Keratinocyte (primary cell): ENCODE results near the gene OPN1SW.

Source experiments
- EZH2 ChIP-seq: IDR thresholded peaks from one replicate; pipeline ENCODE4 v1.6.1; 2012; ENCODE audit warnings: inconsistent platforms, mild to moderate bottlenecking, low read length, moderate library complexity
- TF ChIP-seq, protein P1 (sequence below), 3 experiments: IDR thresholded peaks in 1 of 3; conservative IDR thresholded peaks in 1 of 3; optimal IDR thresholded peaks in 1 of 3; 2 replicates in 2 of 3; 3 replicates in 1 of 3; pipeline versions ENCODE3 to v1.5.1; 2011; ENCODE audit warnings: low read length in 3 of 3, mild to moderate bottlenecking in 3 of 3, moderate library complexity in 2 of 3, control low read depth in 1 of 3, inconsistent platforms in 1 of 3; ENCODE audit not compliant: insufficient read depth in 2 of 3; ENCODE audit errors: extremely low read depth in 1 of 3

DNA sequence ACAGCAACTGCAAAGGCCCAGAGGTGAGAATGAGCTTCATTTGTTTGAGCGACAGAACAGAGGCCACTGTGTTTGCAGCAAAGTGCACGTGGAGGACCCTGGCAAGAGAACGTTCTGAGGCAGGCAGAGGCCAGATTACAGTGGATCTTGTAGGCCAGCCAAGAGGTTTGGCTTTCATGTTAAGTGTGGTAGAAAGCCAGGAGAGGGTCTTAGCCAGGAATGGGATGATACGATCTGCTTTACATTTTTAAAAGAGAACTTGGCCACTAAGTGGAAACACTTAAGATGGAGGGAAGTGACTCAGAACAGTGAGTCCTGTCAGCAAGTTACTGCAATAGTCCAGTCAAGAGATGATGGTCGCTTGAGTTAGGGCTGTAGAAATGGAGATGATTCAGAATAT, 20.7 kb upstream of the OPN1SW start:
- TF ChIP-seq, protein P1, sequence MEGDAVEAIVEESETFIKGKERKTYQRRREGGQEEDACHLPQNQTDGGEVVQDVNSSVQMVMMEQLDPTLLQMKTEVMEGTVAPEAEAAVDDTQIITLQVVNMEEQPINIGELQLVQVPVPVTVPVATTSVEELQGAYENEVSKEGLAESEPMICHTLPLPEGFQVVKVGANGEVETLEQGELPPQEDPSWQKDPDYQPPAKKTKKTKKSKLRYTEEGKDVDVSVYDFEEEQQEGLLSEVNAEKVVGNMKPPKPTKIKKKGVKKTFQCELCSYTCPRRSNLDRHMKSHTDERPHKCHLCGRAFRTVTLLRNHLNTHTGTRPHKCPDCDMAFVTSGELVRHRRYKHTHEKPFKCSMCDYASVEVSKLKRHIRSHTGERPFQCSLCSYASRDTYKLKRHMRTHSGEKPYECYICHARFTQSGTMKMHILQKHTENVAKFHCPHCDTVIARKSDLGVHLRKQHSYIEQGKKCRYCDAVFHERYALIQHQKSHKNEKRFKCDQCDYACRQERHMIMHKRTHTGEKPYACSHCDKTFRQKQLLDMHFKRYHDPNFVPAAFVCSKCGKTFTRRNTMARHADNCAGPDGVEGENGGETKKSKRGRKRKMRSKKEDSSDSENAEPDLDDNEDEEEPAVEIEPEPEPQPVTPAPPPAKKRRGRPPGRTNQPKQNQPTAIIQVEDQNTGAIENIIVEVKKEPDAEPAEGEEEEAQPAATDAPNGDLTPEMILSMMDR (optimal IDR thresholded peaks at IDR 0.05 in 1 of 3, IDR thresholded peaks at IDR 0.05 in 1 of 3, conservative IDR thresholded peaks at IDR 0.05 in 1 of 3; ENCODE audit: extremely low read depth in 1 of 3, insufficient read depth in 2 of 3, low read length in 3 of 3) = no peak
- no peak for TF ChIP-seq EZH2
